ENCODE measurements around the gene CDH26.

Gene CDH26

DNA sequence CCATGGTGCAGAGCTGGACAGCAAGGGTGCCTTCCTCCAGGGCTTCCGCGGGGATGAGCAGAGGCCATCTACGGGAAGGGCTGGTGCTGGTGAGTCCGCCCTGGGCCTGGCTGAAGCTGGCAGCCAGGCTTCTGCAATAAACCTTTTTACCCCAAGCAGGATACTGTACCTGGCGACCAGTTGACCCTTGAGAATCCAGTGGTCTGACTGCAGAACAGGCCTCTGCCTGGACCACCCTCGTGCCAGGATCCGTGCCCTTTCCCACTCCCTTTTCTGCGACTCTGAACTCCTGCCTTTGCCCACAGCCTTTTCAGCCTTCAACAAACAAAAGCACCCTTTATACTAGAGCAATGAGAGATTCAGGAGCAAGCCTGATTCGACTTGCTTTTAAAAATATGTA lies 18.9 kb downstream of the CDH26 start:
- H3K36me3 ChIP-seq (ENCODE audit: control insufficient read depth in 2 of 2, insufficient read depth in 2 of 2, low read length in 2 of 2), result no peaks in the 10 kb centered on the region
- no peak overlapping the region for H3K9ac ChIP-seq (ENCODE audit: low read depth in 1 of 2, low read length in 2 of 2)
- H3K27ac ChIP-seq (ENCODE audit: low read depth in 2 of 2, low read length in 2 of 2), result no peak overlapping the region
- H3K4me3 ChIP-seq (ENCODE audit: low read length in 2 of 2), result no peak overlapping the region
- no peaks in the 10 kb centered on the region for H3K27me3 ChIP-seq (ENCODE audit: control insufficient read depth in 2 of 2, insufficient read depth in 2 of 2, low read length in 2 of 2)
- H3K4me1 ChIP-seq (ENCODE audit: control insufficient read depth in 2 of 2, insufficient read depth in 2 of 2, low read length in 2 of 2), result no peaks in the 10 kb centered on the region
- H3K9me3 ChIP-seq (ENCODE audit: control insufficient read depth in 2 of 2, low read length in 2 of 2), result no peaks in the 10 kb centered on the region

- no peak overlapping the region for H3K4me3 ChIP-seq (ENCODE audit: low read length in 2 of 2)
- H3K9ac ChIP-seq (ENCODE audit: low read depth in 1 of 2, low read length in 2 of 2), result no peak overlapping the region
- no peaks in the 10 kb centered on the region for H3K9me3 ChIP-seq (ENCODE audit: control insufficient read depth in 2 of 2, low read length in 2 of 2)
- no peak overlapping the region for H3K27ac ChIP-seq (ENCODE audit: low read depth in 2 of 2, low read length in 2 of 2)
- H3K27me3 ChIP-seq (ENCODE audit: control insufficient read depth in 2 of 2, insufficient read depth in 2 of 2, low read length in 2 of 2), result no peaks in the 10 kb centered on the region
- H3K36me3 ChIP-seq (ENCODE audit: control insufficient read depth in 2 of 2, insufficient read depth in 2 of 2, low read length in 2 of 2), result no peaks in the 10 kb centered on the region
- no peaks in the 10 kb centered on the region for H3K4me1 ChIP-seq (ENCODE audit: control insufficient read depth in 2 of 2, insufficient read depth in 2 of 2, low read length in 2 of 2)
Observed at GRCh38 chr20:59983076-59983475, 24.9 kb downstream of the CDH26 start.

GRCh38 chr20:59984541-59984940 lies 26.3 kb downstream of the CDH26 start:
- no peak overlapping the region for H3K9ac ChIP-seq (ENCODE audit: low read depth in 1 of 2, low read length in 2 of 2)
- no peaks in the 10 kb centered on the region for H3K9me3 ChIP-seq (ENCODE audit: control insufficient read depth in 2 of 2, low read length in 2 of 2)
- no peak overlapping the region for H3K4me3 ChIP-seq (ENCODE audit: low read length in 2 of 2)
- H3K4me1 ChIP-seq (ENCODE audit: control insufficient read depth in 2 of 2, insufficient read depth in 2 of 2, low read length in 2 of 2), result no peaks in the 10 kb centered on the region
- no peaks in the 10 kb centered on the region for H3K27me3 ChIP-seq (ENCODE audit: control insufficient read depth in 2 of 2, insufficient read depth in 2 of 2, low read length in 2 of 2)
- no peaks in the 10 kb centered on the region for H3K36me3 ChIP-seq (ENCODE audit: control insufficient read depth in 2 of 2, insufficient read depth in 2 of 2, low read length in 2 of 2)
- no peak overlapping the region for H3K27ac ChIP-seq (ENCODE audit: low read depth in 2 of 2, low read length in 2 of 2)

DNA sequence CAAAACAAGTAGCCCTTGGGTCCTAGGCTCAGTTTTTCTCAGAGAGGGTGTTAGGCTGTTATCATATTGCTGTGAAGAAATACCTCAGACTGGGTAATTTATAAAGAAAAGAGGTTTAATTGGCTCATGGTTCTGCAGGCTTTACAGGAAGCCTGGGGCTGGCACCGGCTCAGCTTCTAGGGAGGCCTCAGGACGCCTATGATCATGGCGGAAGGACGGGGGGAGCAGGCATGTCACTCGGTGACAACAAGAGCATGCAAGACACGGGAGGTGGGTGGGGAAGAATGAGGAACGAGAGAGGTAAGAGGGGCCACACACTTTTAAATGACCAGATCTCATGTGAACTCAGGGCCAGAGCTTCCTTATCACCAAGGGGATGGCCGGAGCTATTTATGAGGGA lies 26.9 kb downstream of the CDH26 start:
- Histone ChIP-seq H3K9me3 (ENCODE audit: control insufficient read depth in 2 of 2, low read length in 2 of 2) (no peaks in the 10 kb centered on the region), H3K4me1 (ENCODE audit: control insufficient read depth in 2 of 2, insufficient read depth in 2 of 2, low read length in 2 of 2) (no peaks in the 10 kb centered on the region), H3K27ac (ENCODE audit: low read depth in 2 of 2, low read length in 2 of 2) (no peak overlapping the region), H3K4me3 (ENCODE audit: low read length in 2 of 2) (no peak overlapping the region), H3K27me3 (ENCODE audit: control insufficient read depth in 2 of 2, insufficient read depth in 2 of 2, low read length in 2 of 2) (no peaks in the 10 kb centered on the region), H3K36me3 (ENCODE audit: control insufficient read depth in 2 of 2, insufficient read depth in 2 of 2, low read length in 2 of 2) (no peaks in the 10 kb centered on the region), H3K9ac (ENCODE audit: low read depth in 1 of 2, low read length in 2 of 2) (no peak overlapping the region)

GRCh38 chr20:59985864-59986263 lies 27.6 kb downstream of the CDH26 start:
- H3K4me1 ChIP-seq (ENCODE audit: control insufficient read depth in 2 of 2, insufficient read depth in 2 of 2, low read length in 2 of 2), result no peaks in the 10 kb centered on the region
- no peak overlapping the region for H3K9ac ChIP-seq (ENCODE audit: low read depth in 1 of 2, low read length in 2 of 2)
- no peak overlapping the region for H3K27ac ChIP-seq (ENCODE audit: low read depth in 2 of 2, low read length in 2 of 2)
- H3K27me3 ChIP-seq (ENCODE audit: control insufficient read depth in 2 of 2, insufficient read depth in 2 of 2, low read length in 2 of 2), result no peaks in the 10 kb centered on the region
- no peak overlapping the region for H3K4me3 ChIP-seq (ENCODE audit: low read length in 2 of 2)
- no peaks in the 10 kb centered on the region for H3K36me3 ChIP-seq (ENCODE audit: control insufficient read depth in 2 of 2, insufficient read depth in 2 of 2, low read length in 2 of 2)
- H3K9me3 ChIP-seq (ENCODE audit: control insufficient read depth in 2 of 2, low read length in 2 of 2), result no peaks in the 10 kb centered on the region

DNA sequence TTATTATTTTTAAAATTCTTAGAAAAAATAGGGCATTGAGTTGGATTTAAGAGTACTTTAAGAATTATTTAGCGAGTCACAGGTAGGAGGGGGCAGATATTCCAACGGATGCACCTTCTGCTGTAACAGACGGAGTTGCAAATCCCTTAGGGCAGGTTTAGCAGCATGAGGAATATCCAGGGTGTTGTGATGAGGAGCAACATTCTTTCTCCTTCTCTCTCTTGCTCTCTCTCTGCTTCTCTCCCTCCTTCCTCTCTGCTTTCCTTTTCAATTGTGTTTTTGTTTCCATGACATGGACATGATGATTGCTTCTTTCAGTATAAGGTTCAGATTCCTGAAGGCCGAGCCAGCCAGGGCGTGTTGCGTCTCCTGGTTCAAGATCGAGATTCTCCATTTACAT lies 28.9 kb downstream of the CDH26 start:
- Histone ChIP-seq H3K27ac (ENCODE audit: low read depth in 2 of 2, low read length in 2 of 2) (no peak overlapping the region), H3K36me3 (ENCODE audit: control insufficient read depth in 2 of 2, insufficient read depth in 2 of 2, low read length in 2 of 2) (no peaks in the 10 kb centered on the region), H3K9me3 (ENCODE audit: control insufficient read depth in 2 of 2, low read length in 2 of 2) (no peaks in the 10 kb centered on the region), H3K27me3 (ENCODE audit: control insufficient read depth in 2 of 2, insufficient read depth in 2 of 2, low read length in 2 of 2) (no peaks in the 10 kb centered on the region), H3K4me3 (ENCODE audit: low read length in 2 of 2) (no peak overlapping the region), H3K9ac (ENCODE audit: low read depth in 1 of 2, low read length in 2 of 2) (no peak overlapping the region), H3K4me1 (ENCODE audit: control insufficient read depth in 2 of 2, insufficient read depth in 2 of 2, low read length in 2 of 2) (no peaks in the 10 kb centered on the region)

GRCh38 chr20:59988141-59988540 lies 29.9 kb downstream of the CDH26 start:
- no peak overlapping the region for H3K4me3 ChIP-seq (ENCODE audit: low read length in 2 of 2)
- H3K9ac ChIP-seq (ENCODE audit: low read depth in 1 of 2, low read length in 2 of 2), result no peak overlapping the region
- no peaks in the 10 kb centered on the region for H3K9me3 ChIP-seq (ENCODE audit: control insufficient read depth in 2 of 2, low read length in 2 of 2)
- no peak overlapping the region for H3K27ac ChIP-seq (ENCODE audit: low read depth in 2 of 2, low read length in 2 of 2)
- no peaks in the 10 kb centered on the region for H3K36me3 ChIP-seq (ENCODE audit: control insufficient read depth in 2 of 2, insufficient read depth in 2 of 2, low read length in 2 of 2)
- H3K4me1 ChIP-seq (ENCODE audit: control insufficient read depth in 2 of 2, insufficient read depth in 2 of 2, low read length in 2 of 2), result no peaks in the 10 kb centered on the region
- H3K27me3 ChIP-seq (ENCODE audit: control insufficient read depth in 2 of 2, insufficient read depth in 2 of 2, low read length in 2 of 2), result no peaks in the 10 kb centered on the region

GRCh38 chr20:59992526-59993084 lies 34.4 kb downstream of the CDH26 start:
- H3K27me3 ChIP-seq (ENCODE audit: control insufficient read depth in 2 of 2, insufficient read depth in 2 of 2, low read length in 2 of 2), result no peaks in the 10 kb centered on the region
- H3K9ac ChIP-seq (ENCODE audit: low read depth in 1 of 2, low read length in 2 of 2), result no peak overlapping the region
- H3K36me3 ChIP-seq (ENCODE audit: control insufficient read depth in 2 of 2, insufficient read depth in 2 of 2, low read length in 2 of 2), result no peaks in the 10 kb centered on the region
- no peak overlapping the region for H3K27ac ChIP-seq (ENCODE audit: low read depth in 2 of 2, low read length in 2 of 2)
- no peaks in the 10 kb centered on the region for H3K9me3 ChIP-seq (ENCODE audit: control insufficient read depth in 2 of 2, low read length in 2 of 2)
- no peaks in the 10 kb centered on the region for H3K4me1 ChIP-seq (ENCODE audit: control insufficient read depth in 2 of 2, insufficient read depth in 2 of 2, low read length in 2 of 2)
- H3K4me3 ChIP-seq (ENCODE audit: low read length in 2 of 2), result no peak overlapping the region

GRCh38 chr20:59993736-59994430 lies 35.7 kb downstream of the CDH26 start:
- Histone ChIP-seq H3K27ac (ENCODE audit: low read depth in 2 of 2, low read length in 2 of 2) (no peak overlapping the region), H3K9me3 (ENCODE audit: control insufficient read depth in 2 of 2, low read length in 2 of 2) (no peaks in the 10 kb centered on the region), H3K27me3 (ENCODE audit: control insufficient read depth in 2 of 2, insufficient read depth in 2 of 2, low read length in 2 of 2) (no peaks in the 10 kb centered on the region), H3K4me3 (ENCODE audit: low read length in 2 of 2) (peak overlapping the region in 1 of 2 donors; percentile 1), H3K4me1 (ENCODE audit: control insufficient read depth in 2 of 2, insufficient read depth in 2 of 2, low read length in 2 of 2) (no peaks in the 10 kb centered on the region), H3K36me3 (ENCODE audit: control insufficient read depth in 2 of 2, insufficient read depth in 2 of 2, low read length in 2 of 2) (no peaks in the 10 kb centered on the region), H3K9ac (ENCODE audit: low read depth in 1 of 2, low read length in 2 of 2) (no peak overlapping the region)

GRCh38 chr20:59994697-59995122 lies 36.5 kb downstream of the CDH26 start:
- no peak overlapping the region for H3K27ac ChIP-seq (ENCODE audit: low read depth in 2 of 2, low read length in 2 of 2)
- H3K9me3 ChIP-seq (ENCODE audit: control insufficient read depth in 2 of 2, low read length in 2 of 2), result no peaks in the 10 kb centered on the region
- no peaks in the 10 kb centered on the region for H3K36me3 ChIP-seq (ENCODE audit: control insufficient read depth in 2 of 2, insufficient read depth in 2 of 2, low read length in 2 of 2)
- no peak overlapping the region for H3K4me3 ChIP-seq (ENCODE audit: low read length in 2 of 2)
- H3K4me1 ChIP-seq (ENCODE audit: control insufficient read depth in 2 of 2, insufficient read depth in 2 of 2, low read length in 2 of 2), result no peaks in the 10 kb centered on the region
- no peaks in the 10 kb centered on the region for H3K27me3 ChIP-seq (ENCODE audit: control insufficient read depth in 2 of 2, insufficient read depth in 2 of 2, low read length in 2 of 2)
- H3K9ac ChIP-seq (ENCODE audit: low read depth in 1 of 2, low read length in 2 of 2), result no peak overlapping the region

Data from mucosa of rectum (tissue), 2 donors.